ENCODE measurements around the gene ADCY3.

Gene ADCY3

GRCh38 chr2:24907116-24907515 lies 12.9 kb downstream of the ADCY3 start:
- in situ Hi-C loops (cut with MboI; ENCODE audit: low sequenced_read_pairs): no loop called here

- in situ Hi-C loops (cut with MboI; ENCODE audit: low sequenced_read_pairs): no loop called here
These were observed 13.6 kb downstream of the ADCY3 start for GRCh38 chr2:24906466-24906865.

GRCh38 chr2:24903161-24904103 lies 16.6 kb downstream of the ADCY3 start:
- in situ Hi-C loops (cut with MboI; ENCODE audit: low sequenced_read_pairs): no loop called here

- in situ Hi-C loops (cut with MboI; ENCODE audit: low sequenced_read_pairs): no loop called here
These were observed 20.6 kb downstream of the ADCY3 start for GRCh38 chr2:24899361-24899910.

GRCh38 chr2:24898122-24899109 lies 21.6 kb downstream of the ADCY3 start:
- in situ Hi-C loops (cut with MboI; ENCODE audit: low sequenced_read_pairs): no loop called here

GRCh38 chr2:24894750-24895149 lies 25.3 kb downstream of the ADCY3 start:
- in situ Hi-C loops (cut with MboI; ENCODE audit: low sequenced_read_pairs): no loop called here

- in situ Hi-C loops (cut with MboI; ENCODE audit: low sequenced_read_pairs): no loop called here
These were observed 26.1 kb downstream of the ADCY3 start for GRCh38 chr2:24893934-24894333.

GRCh38 chr2:24892928-24893327 lies 27.1 kb downstream of the ADCY3 start:
- in situ Hi-C loops (cut with MboI; ENCODE audit: low sequenced_read_pairs): no loop called here

GRCh38 chr2:24891201-24891600 lies 28.8 kb downstream of the ADCY3 start:
- in situ Hi-C loops (cut with MboI; ENCODE audit: low sequenced_read_pairs): no loop called here

GRCh38 chr2:24889221-24889620 lies 30.8 kb downstream of the ADCY3 start:
- in situ Hi-C loops (cut with MboI; ENCODE audit: low sequenced_read_pairs): no loop called here

- in situ Hi-C loops (cut with MboI; ENCODE audit: low sequenced_read_pairs): no loop called here
These were observed 31.9 kb downstream of the ADCY3 start for GRCh38 chr2:24888177-24888576.

GRCh38 chr2:24887307-24887874 lies 32.6 kb downstream of the ADCY3 start:
- in situ Hi-C loops (cut with MboI; ENCODE audit: low sequenced_read_pairs): no loop called here

- in situ Hi-C loops (cut with MboI; ENCODE audit: low sequenced_read_pairs): no loop called here
These were observed 33.2 kb downstream of the ADCY3 start for GRCh38 chr2:24886691-24887304.

- in situ Hi-C loops (cut with MboI; ENCODE audit: low sequenced_read_pairs): no loop called here
These were observed 33.9 kb downstream of the ADCY3 start for GRCh38 chr2:24886126-24886501.

GRCh38 chr2:24885221-24886125 lies 34.6 kb downstream of the ADCY3 start:
- in situ Hi-C loops (cut with MboI; ENCODE audit: low sequenced_read_pairs): no loop called here

- in situ Hi-C loops (cut with MboI; ENCODE audit: low sequenced_read_pairs): no loop called here
These were observed 36.1 kb downstream of the ADCY3 start for GRCh38 chr2:24883946-24884345.

- in situ Hi-C loops (cut with MboI; ENCODE audit: low sequenced_read_pairs): no loop called here
These were observed 38.4 kb downstream of the ADCY3 start for GRCh38 chr2:24881623-24882022.

GRCh38 chr2:24881158-24881557 lies 38.9 kb downstream of the ADCY3 start:
- in situ Hi-C loops (cut with MboI; ENCODE audit: low sequenced_read_pairs): no loop called here

- in situ Hi-C loops (cut with MboI; ENCODE audit: low sequenced_read_pairs): no loop called here
These were observed 41.7 kb downstream of the ADCY3 start for GRCh38 chr2:24878341-24878740.
